ENCODE data around the gene SORL1.

DNA sequence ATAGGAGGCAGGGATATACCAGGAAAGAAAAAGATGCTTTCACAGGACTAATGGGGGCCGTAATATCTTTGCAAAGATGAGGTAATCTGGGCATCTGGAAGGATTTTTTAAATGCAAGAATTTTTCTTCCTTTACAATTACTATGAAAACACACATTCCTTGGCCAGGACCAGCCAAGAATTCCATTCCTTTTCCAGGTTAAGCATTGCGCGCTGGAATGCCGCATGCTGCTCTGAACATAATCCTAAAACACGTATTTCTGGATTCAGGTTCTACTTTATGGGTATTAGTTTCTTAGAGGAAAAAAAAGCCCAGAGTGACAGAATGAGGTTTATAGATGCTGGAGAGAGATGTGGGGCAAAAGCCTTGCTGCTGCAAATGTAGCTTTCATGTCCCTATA is 100.0 kb downstream of the SORL1 start:
- TF ChIP-seq POLR2AphosphoS5 (IDR thresholded peaks at IDR 0.05; ENCODE audit: borderline replicate concordance, low read depth, low read length) (no peak), EZH2 (IDR thresholded peaks at IDR 0.05) (no peak)
